Measurements from ENCODE around the gene ABCA4. TPM values are rescaled to one million over a fixed set of nuclear protein-coding genes. Genes with fewer than 3 reads are reported as not detected.

The ABCA4 gene
- total RNA-seq, 1 experiment from 2014 or later = 1.5 TPM

DNA sequence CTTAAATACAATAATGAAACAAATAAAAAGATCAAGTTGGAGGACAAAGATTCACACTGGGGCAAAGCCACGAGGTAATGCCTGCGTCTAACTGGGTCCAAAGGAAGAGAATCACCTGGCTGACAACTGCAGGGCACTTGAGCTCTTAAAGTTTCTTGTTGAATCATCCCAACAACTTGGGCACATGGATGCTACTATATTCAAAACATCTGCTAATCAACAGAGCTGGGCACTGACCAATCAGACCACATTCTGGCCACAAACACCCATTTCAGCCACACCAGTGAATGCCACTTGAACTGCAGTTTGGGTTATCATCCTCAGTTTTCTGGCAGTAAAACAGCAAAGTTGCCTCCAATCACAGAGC is 51.0 kb downstream of the ABCA4 start:
- in situ Hi-C loops (cut with HindIII; ENCODE audit: low pct_unique_long_range_greater_than_20kb, low sequenced_read_pairs) = loop anchor here (10.0 kb wide), 1 partner anchor 75 kb away; no protein-coding TSS in a partner anchor
- intact Hi-C loops (cut with micrococcal nuclease; ENCODE audit: unreplicated experiment) = no loop called here
- no peak for TF ChIP-seq REST (IDR thresholded peaks at IDR 0.05; ENCODE audit: insufficient read depth in 1 of 2, low read depth in 2 of 2, low read length in 1 of 2)
- no peak for TF ChIP-seq TCF7L2 (IDR thresholded peaks at IDR 0.05; ENCODE audit: low read depth, low read length)
- ChIA-PET POLR2A (interaction anchor here (0.6 kb wide), 1 partner anchor 156 kb away, joined by 3 read pairs; no protein-coding TSS in a partner anchor), CTCF (no interaction called here)
- peaks cover 47% of the 10 kb centered on the region for H3K4me1 ChIP-seq (ENCODE audit: control insufficient read depth, insufficient read depth, low read length)
- H3K27me3 ChIP-seq (ENCODE audit: control insufficient read depth, insufficient read depth, low read length) = no peaks in the 10 kb centered on the region
- no peak overlapping the region for H3K4me3 ChIP-seq (ENCODE audit: low read depth in 2 of 2, low read length in 2 of 2)
- no peaks in the 10 kb centered on the region for H3K9me3 ChIP-seq (ENCODE audit: control insufficient read depth, insufficient read depth, low read depth, low read length)
- ATAC-seq (peak; percentile 44), DNase-seq (ENCODE audit: low read depth, low spot score) (no peak)
- peak overlapping the region; percentile 99 for H3K27ac ChIP-seq (ENCODE audit: low read length)
- BruUV-seq (replicated peaks) = no TSS peak
- no peaks in the 10 kb centered on the region for H3K36me3 ChIP-seq (ENCODE audit: control insufficient read depth, insufficient read depth, low read length)

- DNase-seq (ENCODE audit: low read depth, low spot score) (peak; percentile 75), ATAC-seq (peak; percentile 85)
- POLR2A ChIA-PET = no interaction called here
- peak overlapping the region in 1 of 2 experiments; percentile 21; a peak in 2 of 4 replicates for H3K4me3 ChIP-seq (ENCODE audit: low read depth in 2 of 2, low read length in 2 of 2)
- no peaks in the 10 kb centered on the region for H3K36me3 ChIP-seq (ENCODE audit: control insufficient read depth, insufficient read depth, low read length)
- in situ Hi-C loops (cut with HindIII; ENCODE audit: low pct_unique_long_range_greater_than_20kb, low sequenced_read_pairs) = no loop called here
- intact Hi-C loops (cut with micrococcal nuclease; ENCODE audit: unreplicated experiment) = no loop called here
- H3K9me3 ChIP-seq (ENCODE audit: control insufficient read depth, insufficient read depth, low read depth, low read length) = no peaks in the 10 kb centered on the region
- CTCF ChIA-PET = no interaction called here
- BruUV-seq (replicated peaks) = TSS peak; percentile 76
- H3K27ac ChIP-seq (ENCODE audit: low read length) = peak overlapping the region; percentile 99
- no peaks in the 10 kb centered on the region for H3K27me3 ChIP-seq (ENCODE audit: control insufficient read depth, insufficient read depth, low read length)
- H3K4me1 ChIP-seq (ENCODE audit: control insufficient read depth, insufficient read depth, low read length) = peaks cover 47% of the 10 kb centered on the region
- TF ChIP-seq TCF7L2 (IDR thresholded peaks at IDR 0.05; ENCODE audit: low read depth, low read length) = peak; percentile 97
- no peak for TF ChIP-seq SIN3A (IDR thresholded peaks at IDR 0.05; ENCODE audit: borderline replicate concordance, insufficient read depth, low read depth, low read length)
Measured at GRCh38 chr1:94068999-94069918, 51.7 kb downstream of the ABCA4 start.

- Histone ChIP-seq H3K4me1 (ENCODE audit: control insufficient read depth, insufficient read depth, low read length) (peaks cover 53% of the 10 kb centered on the region), H3K4me3 (ENCODE audit: low read depth in 2 of 2, low read length in 2 of 2) (no peak overlapping the region), H3K36me3 (ENCODE audit: control insufficient read depth, insufficient read depth, low read length) (no peaks in the 10 kb centered on the region), H3K27me3 (ENCODE audit: control insufficient read depth, insufficient read depth, low read length) (no peaks in the 10 kb centered on the region), H3K27ac (ENCODE audit: low read length) (peak overlapping the region; percentile 99), H3K9me3 (ENCODE audit: control insufficient read depth, insufficient read depth, low read depth, low read length) (no peaks in the 10 kb centered on the region)
- TF ChIP-seq REST (IDR thresholded peaks at IDR 0.05; ENCODE audit: insufficient read depth in 1 of 2, low read depth in 2 of 2, low read length in 1 of 2) (no peak), SIN3A (IDR thresholded peaks at IDR 0.05; ENCODE audit: borderline replicate concordance, insufficient read depth, low read depth, low read length) (no peak), CTCF (IDR thresholded peaks at IDR 0.05) (no peak), TCF7L2 (IDR thresholded peaks at IDR 0.05; ENCODE audit: low read depth, low read length) (peak; percentile 55; the same call in 1 of the 2 replicates), POLR2AphosphoS5 (IDR thresholded peaks at IDR 0.05; ENCODE audit: low read depth, low read length) (no peak)
- BruUV-seq (replicated peaks) = no TSS peak
- in situ Hi-C loops (cut with HindIII; ENCODE audit: low pct_unique_long_range_greater_than_20kb, low sequenced_read_pairs) = no loop called here
- peak; percentile 67 for ATAC-seq
- DNase-seq (ENCODE audit: low read depth, low spot score) = peak; percentile 85
- ChIA-PET POLR2A (interaction anchor here (0.6 to 0.8 kb wide), 2 partner anchors 10 to 265 kb away, joined by 3 to 4 read pairs; no protein-coding TSS in a partner anchor), CTCF (interaction anchor here (0.5 to 0.7 kb wide), 2 partner anchors 23 to 267 kb away, joined by 3 to 6 read pairs; no protein-coding TSS in a partner anchor)
- intact Hi-C loops (cut with micrococcal nuclease; ENCODE audit: unreplicated experiment) = no loop called here
Measured at GRCh38 chr1:94068096-94068998, 52.6 kb downstream of the ABCA4 start.

Data from Panc1 (cell line).